ENCODE results near the gene RAPGEF2. TPM values are rescaled to one million over a fixed set of nuclear protein-coding genes. Genes with fewer than 3 reads are reported as not detected.

Gene RAPGEF2
- total and polyA plus RNA-seq, 9 of the 15 experiments (the other 6 are each of a cell fraction or from before 2014, with no cell fraction given): 3.1 to 32.6 (median 23.1) TPM

DNA sequence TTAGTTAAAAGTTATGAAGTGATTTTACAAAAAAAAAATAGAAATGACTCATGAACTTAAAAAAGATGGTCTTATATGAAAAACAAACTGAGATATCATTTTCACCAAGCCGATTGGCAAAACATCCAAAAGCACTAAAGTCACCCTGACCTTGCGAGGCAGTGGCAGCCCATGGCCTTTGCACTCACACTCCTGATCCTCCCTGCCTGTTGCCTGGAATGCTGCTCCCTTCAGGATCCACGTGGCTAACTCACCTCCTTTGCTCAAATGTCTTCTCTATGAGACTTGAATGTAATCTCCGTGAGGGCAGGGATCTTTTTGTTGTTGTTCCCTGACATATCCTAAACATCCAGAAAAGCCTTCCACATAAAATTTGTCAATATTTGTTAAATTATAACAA lies 106.4 kb downstream of the RAPGEF2 start:
- H4K20me1 ChIP-seq (replicated peaks; ENCODE audit: control insufficient read depth, insufficient read depth, low read length): no peaks in the 10 kb centered on the region
- no peaks in the 10 kb centered on the region for H3K27me3 ChIP-seq (ENCODE audit: control insufficient read depth in 2 of 2, insufficient read depth in 2 of 2, low read length in 2 of 2)
- no peaks in the 10 kb centered on the region for H3K4me1 ChIP-seq (replicated peaks in 1 of 2; ENCODE audit: control insufficient read depth in 2 of 2, insufficient read depth in 2 of 2, low read length in 2 of 2)
- DNase-seq (ENCODE audit: extremely low read depth in 1 of 4, low spot score in 3 of 4) (no peak), FAIRE-seq (no peak), ATAC-seq (no peak)
- no peak overlapping the region for H2AFZ ChIP-seq (ENCODE audit: low read depth, low read length)
- in situ Hi-C loops (cut with MboI) (loop anchor here (10.0 to 25.0 kb wide), 2 partner anchors 236 to 972 kb away; no protein-coding TSS in a partner anchor), intact Hi-C loops (cut with micrococcal nuclease) (no loop called here)
- peaks cover 2% of the 10 kb centered on the region; the same call in 2 of the 3 replicates for H3K79me2 ChIP-seq (ENCODE audit: control insufficient read depth, insufficient read depth, low read length)
- no TSS peak for BruUV-seq (replicated peaks)
- H3K36me3 ChIP-seq (ENCODE audit: control insufficient read depth, insufficient read depth, low read length): peaks cover 2% of the 10 kb centered on the region; the same call in 1 of the 3 replicates
- no peak overlapping the region for H3K27ac ChIP-seq (ENCODE audit: extremely low read depth, low read depth, low read length)
- TF ChIP-seq SREBF2 (CRISPR knock-in tag; IDR thresholded peaks at IDR 0.05): no peak
- no peak for TF ChIP-seq ZNF324 (CRISPR knock-in tag; IDR thresholded peaks at IDR 0.05)
- H3K9ac ChIP-seq (ENCODE audit: insufficient read depth in 1 of 2, low read depth in 2 of 2, low read length in 2 of 2): no peak overlapping the region
- no peaks in the 10 kb centered on the region for H3K9me1 ChIP-seq (ENCODE audit: control insufficient read depth, insufficient read depth, low read length)
- H3K4me3 ChIP-seq: no peak overlapping the region
- H3K9me3 ChIP-seq (replicated peaks; ENCODE audit: control insufficient read depth, insufficient read depth, low read depth, low read length): no peaks in the 10 kb centered on the region
- CTCF ChIA-PET (ENCODE audit: low intra/inter-chr PET ratio): no interaction called here
- H3K4me2 ChIP-seq (ENCODE audit: insufficient read depth, low read length): no peak overlapping the region
- POLR2A ChIA-PET: no interaction called here
- 81% methylated on average over 4 of the region's 4 CpGs for WGBS (ENCODE audit: insufficient coverage, low coverage, missing lambda C conversion rate)

- Histone ChIP-seq H2AFZ (ENCODE audit: low read depth, low read length) (no peak overlapping the region), H3K79me2 (ENCODE audit: control insufficient read depth, insufficient read depth, low read length) (peaks cover 3% of the 10 kb centered on the region; the same call in 2 of the 3 replicates), H3K9ac (ENCODE audit: insufficient read depth in 1 of 2, low read depth in 2 of 2, low read length in 2 of 2) (no peak overlapping the region), H3K36me3 (ENCODE audit: control insufficient read depth, insufficient read depth, low read length) (peaks cover 2% of the 10 kb centered on the region; the same call in 1 of the 3 replicates), H3K27ac (ENCODE audit: extremely low read depth, low read depth, low read length) (no peak overlapping the region), H3K9me3 (replicated peaks; ENCODE audit: control insufficient read depth, insufficient read depth, low read depth, low read length) (no peaks in the 10 kb centered on the region), H3K4me2 (ENCODE audit: insufficient read depth, low read length) (no peak overlapping the region), H3K27me3 (ENCODE audit: control insufficient read depth in 2 of 2, insufficient read depth in 2 of 2, low read length in 2 of 2) (no peaks in the 10 kb centered on the region), H3K9me1 (ENCODE audit: control insufficient read depth, insufficient read depth, low read length) (no peaks in the 10 kb centered on the region), H3K4me3 (no peak overlapping the region), H4K20me1 (replicated peaks; ENCODE audit: control insufficient read depth, insufficient read depth, low read length) (no peaks in the 10 kb centered on the region; the same call in 1 of the 2 replicates), H3K4me1 (replicated peaks in 1 of 2; ENCODE audit: control insufficient read depth in 2 of 2, insufficient read depth in 2 of 2, low read length in 2 of 2) (no peaks in the 10 kb centered on the region)
- WGBS (ENCODE audit: insufficient coverage, low coverage, missing lambda C conversion rate): 76% methylated on average over 3 of the region's 3 CpGs
- DNase-seq (ENCODE audit: extremely low read depth in 1 of 4, low spot score in 3 of 4): no peak
- FAIRE-seq: no peak
- TF ChIP-seq, protein P1, sequence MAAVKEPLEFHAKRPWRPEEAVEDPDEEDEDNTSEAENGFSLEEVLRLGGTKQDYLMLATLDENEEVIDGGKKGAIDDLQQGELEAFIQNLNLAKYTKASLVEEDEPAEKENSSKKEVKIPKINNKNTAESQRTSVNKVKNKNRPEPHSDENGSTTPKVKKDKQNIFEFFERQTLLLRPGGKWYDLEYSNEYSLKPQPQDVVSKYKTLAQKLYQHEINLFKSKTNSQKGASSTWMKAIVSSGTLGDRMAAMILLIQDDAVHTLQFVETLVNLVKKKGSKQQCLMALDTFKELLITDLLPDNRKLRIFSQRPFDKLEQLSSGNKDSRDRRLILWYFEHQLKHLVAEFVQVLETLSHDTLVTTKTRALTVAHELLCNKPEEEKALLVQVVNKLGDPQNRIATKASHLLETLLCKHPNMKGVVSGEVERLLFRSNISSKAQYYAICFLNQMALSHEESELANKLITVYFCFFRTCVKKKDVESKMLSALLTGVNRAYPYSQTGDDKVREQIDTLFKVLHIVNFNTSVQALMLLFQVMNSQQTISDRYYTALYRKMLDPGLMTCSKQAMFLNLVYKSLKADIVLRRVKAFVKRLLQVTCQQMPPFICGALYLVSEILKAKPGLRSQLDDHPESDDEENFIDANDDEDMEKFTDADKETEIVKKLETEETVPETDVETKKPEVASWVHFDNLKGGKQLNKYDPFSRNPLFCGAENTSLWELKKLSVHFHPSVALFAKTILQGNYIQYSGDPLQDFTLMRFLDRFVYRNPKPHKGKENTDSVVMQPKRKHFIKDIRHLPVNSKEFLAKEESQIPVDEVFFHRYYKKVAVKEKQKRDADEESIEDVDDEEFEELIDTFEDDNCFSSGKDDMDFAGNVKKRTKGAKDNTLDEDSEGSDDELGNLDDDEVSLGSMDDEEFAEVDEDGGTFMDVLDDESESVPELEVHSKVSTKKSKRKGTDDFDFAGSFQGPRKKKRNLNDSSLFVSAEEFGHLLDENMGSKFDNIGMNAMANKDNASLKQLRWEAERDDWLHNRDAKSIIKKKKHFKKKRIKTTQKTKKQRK (IDR thresholded peaks at IDR 0.05; ENCODE audit: borderline replicate concordance, low read depth, low read length): no peak
- 0 out of 2 replicates have a peak, but pooled peaks have one; percentile 8 for TF ChIP-seq ZNF316 (IDR thresholded peaks at IDR 0.05)
- no peak for TF ChIP-seq ELF4 (CRISPR knock-in tag; IDR thresholded peaks at IDR 0.05)
- ChIA-PET CTCF (ENCODE audit: low intra/inter-chr PET ratio) (no interaction called here), POLR2A (interaction anchor here (0.7 kb wide), 1 partner anchor 268 kb away, joined by 3 read pairs; no protein-coding TSS in a partner anchor)
- ATAC-seq: no peak
- in situ Hi-C loops (cut with MboI) (loop anchor here (25.0 kb wide), 1 partner anchor 974 kb away; no protein-coding TSS in a partner anchor), intact Hi-C loops (cut with micrococcal nuclease) (no loop called here)
- BruUV-seq (replicated peaks): no TSS peak
Observed at GRCh38 chr4:159210975-159211374, 108.1 kb downstream of the RAPGEF2 start.
